HG03095 (cell line): ENCODE measurements around the gene TJP1.
"Not testable (repeated sequence)": the region's sequence is repeated elsewhere in the genome, so short reads cannot be mapped to it uniquely, and the experiment has no call there.

Source experiments
- ATAC-seq: cut with Tn5 transposase; IDR thresholded peaks from one replicate; pipeline ENCODE4 v1.9.1; 2021; ENCODE audit warnings: moderate library complexity; ENCODE audit not compliant: unreplicated experiment

The TJP1 gene

DNA sequence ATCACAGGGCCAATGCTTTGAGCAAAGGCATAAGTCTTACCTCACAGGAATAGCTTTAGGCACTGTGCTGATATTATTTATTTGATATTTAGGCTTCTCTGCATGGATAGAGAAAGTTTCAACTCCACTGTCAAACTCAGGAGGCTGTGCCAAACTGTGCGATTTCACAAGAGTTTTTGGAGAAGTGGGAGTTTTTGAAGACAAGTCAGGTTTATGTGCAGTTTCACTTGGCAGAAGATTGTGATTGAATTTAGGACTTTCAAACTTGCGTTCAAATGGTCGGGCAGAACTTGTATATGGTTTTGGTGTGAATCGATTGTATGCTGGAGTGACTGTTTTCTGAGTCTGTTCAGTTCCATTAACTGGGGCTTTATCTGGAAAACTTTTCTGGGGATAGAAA is 113.7 kb downstream of the TJP1 start:
- ATAC-seq, result no peak

DNA sequence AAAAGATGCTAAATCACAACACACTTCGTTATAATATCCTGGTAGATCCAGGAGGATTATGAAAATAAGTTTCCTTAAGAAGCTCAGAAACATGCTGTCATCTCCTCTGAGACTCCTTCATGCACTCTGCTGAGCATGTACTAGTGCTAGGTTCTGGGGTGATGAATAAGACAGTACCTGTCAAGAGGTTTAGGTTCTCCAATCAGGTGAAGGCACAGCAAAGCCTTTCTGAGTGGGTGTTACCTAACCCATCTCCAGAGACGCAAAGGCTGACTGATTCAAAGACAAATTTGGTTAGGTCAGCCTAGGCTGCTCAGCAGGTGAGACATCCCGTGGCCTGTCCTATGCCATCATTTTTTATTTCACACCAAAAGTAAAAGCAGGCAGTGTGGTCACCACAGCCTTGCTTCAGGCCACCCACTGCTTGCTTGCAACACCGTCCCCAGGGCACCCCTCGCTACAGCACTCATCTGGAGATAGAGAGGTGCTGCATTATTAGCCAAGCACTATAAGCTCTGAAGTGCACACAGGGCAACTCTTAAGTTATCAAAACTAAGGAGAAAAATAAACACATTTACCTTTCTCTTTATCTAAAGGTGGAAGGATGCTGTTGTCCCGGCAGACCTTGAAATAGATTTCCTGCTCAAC is 117.2 kb downstream of the TJP1 start:
- ATAC-seq, result no peak

DNA sequence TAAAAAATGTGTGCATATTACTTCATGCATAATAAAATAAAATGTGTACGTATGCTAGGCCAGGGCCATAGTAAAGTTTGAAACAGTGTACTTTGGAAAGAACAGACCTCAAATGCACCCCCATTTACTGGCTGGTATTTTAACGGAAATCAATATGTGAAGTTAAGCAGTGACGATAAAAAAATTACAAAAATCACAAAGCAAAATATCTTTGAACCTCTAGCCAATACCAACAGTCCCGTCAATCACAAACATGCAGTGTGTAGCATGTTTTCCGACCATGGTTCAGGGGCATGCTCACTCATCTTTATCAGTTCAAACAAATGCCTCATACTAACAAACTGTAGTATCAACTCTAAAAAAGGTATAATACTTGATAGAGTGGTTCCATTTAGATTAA is 121.1 kb downstream of the TJP1 start:
- no peak for ATAC-seq

DNA sequence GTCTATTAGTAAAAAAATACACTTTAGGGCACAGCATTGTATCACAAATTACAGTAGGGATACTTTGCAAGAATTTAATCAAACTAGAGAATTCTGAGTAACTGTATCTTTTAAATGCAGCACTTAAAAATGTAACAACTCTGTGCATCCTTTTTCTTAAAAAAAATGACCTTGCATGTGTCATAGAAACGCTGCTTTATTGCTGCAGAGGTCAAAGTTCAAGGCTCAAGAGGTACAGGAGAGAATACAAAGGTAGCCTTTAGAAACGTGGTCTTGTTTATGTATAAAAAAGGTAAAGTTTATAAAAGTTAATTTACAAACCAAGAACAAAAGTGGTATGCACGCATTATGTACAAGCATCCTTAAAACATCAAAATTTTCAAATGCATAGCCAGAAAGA is 122.0 kb downstream of the TJP1 start:
- no peak for ATAC-seq

DNA sequence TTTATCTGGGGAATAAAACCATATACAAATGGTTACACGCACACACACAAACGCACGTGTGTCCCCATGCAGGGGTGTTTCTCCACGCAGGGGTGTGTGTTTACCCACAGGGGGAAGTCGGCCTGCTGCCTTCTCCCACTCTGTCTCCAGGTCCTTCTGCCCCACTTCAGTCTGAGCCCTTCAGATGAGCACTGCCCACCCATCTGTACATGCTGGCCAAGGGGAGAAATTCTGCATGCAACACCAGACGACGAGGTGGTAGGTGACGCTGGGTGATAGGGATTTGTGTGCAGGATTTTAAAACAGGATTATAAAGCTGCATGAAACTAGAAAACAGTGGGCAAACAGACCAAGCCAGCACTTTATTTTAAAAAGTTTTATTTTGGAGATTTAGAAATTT is 122.5 kb downstream of the TJP1 start:
- ATAC-seq, result no peak

DNA sequence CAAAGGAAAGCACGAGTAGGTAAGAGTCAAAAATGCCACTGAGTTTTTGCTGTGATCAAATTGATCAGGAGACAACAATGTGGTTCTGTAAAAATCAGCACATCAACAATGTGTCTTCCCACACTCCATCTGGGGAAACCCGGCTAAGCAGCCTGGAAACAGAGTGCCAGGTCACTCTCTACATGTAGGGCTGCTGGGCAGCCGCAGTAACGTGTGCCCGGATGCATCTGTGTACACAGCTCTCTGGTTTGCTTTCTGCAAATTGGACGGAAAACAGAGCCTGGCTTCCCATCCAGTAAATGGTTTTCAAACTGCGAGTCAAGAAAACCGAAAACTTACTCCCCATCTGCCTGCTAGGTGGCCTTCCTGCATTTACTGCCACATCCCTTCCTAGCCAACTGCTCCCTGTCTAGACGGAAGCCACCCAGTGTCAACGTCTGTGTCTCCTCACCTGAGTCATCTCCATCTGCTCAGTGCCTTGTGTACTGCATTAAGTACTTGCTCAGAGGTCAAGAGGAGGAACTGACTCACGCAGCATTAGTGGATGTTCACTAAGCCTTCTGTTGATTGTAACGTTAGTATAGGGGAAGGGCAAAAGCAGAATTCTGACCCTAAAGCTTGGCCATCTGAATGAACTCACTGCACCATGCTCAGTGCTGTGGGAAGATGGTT is 124.1 kb downstream of the TJP1 start:
- no peak for ATAC-seq

DNA sequence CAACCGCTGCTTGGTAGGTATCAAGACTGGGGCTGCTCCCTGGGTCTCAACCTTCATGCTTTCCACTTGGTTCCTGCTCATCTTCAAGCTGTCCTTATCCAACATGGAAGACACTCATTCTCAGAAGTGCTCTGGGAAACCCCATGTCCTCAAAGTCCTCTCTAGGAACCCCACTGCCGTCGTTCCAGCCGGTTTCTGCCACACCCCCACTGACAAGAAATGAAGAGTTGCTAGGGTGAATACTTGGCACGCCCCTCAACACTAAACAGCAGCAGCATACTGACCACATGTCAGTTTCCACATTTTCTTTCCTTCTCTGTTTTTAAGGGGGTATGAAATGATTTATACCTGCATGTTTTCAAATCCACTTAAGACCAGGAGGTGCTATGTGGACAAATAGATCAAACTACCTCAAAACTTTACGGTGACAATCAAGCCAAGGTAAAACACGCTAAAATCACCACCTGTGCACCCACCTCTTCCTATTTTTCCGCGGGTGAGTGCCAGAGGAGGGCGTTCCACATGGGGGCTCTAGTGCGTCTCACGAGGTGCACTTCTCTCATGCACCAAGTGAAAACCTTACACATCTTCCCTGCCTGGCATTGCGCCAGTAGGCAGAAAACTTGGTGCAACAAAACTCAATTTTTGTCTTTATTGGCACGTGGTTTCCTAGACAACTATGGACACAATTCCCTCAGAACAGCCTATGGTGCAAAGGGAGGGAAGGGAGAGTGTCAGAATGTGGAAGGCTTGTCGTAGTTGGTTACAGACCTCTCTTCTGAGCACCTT is 125.1 kb downstream of the TJP1 start:
- no peak for ATAC-seq

DNA sequence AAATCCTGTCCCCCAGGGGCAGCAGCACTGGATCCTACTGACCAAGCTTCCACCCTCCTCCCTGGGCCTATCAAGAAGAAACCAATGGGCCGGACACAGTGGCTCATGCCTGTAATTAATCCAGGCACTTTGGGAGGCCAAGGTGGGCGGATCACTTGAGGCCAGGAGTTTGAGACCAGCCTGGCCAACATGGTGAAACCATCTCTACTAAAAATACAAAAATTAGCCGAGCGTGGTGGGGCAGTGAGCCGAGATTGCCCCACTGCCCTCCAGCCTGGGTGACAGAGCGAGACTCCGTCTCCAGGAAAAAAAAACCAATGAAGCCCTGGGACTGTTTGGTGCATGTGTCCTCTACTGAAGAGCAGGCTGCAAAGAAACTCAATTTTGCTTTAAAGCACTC is 125.8 kb downstream of the TJP1 start:
- not testable (repeated sequence) for ATAC-seq

DNA sequence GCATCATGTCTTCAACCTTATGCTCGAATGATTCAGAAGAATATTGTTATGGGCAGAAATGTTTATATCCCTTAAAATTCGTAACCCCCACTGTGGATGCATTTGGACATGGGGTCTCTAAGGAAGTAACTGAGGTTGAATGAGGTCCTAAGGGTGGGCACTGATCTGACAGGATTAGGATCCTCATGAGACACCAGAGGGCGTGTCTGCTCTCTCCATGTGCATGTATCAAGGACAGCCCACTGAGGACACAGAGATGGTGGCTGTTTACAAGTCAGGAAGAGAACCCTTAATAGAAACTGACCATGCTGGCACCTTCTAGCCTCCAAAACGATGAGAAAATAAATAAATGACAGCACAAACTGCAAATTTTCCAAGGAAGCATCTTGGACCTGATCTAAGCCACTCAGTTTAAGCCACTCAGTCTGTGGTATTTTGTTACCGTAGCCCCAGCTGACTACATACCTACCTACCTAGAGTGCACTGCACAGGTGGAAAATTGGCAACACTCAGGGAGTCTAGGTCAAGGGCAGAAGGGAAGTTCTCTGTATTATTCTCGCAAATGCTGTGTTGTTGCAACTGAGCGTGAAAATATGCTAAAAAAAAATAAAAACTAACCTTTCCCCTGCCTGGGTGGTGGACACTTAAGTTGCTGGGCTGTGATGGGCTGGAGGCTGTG is 126.6 kb downstream of the TJP1 start:
- ATAC-seq, result no peak

DNA sequence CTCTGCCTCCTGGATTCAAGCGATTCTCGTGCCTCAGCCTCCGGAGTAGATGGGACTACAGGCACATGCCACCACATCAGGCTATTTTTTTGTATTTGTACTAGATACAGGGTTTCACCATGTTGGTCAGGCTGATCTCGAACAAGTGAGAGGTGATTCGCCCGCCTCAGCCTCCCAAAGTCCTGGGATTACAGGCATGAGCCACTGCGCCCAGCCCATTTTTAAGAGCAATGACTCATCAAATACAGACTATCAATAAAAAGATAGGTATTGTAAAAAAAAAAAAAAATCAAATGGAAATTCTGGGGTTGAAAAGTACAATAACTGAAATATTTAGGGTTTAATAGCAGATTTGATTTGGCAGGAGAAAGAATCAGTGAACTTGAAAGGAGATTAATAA is 129.0 kb downstream of the TJP1 start:
- no peak for ATAC-seq

DNA sequence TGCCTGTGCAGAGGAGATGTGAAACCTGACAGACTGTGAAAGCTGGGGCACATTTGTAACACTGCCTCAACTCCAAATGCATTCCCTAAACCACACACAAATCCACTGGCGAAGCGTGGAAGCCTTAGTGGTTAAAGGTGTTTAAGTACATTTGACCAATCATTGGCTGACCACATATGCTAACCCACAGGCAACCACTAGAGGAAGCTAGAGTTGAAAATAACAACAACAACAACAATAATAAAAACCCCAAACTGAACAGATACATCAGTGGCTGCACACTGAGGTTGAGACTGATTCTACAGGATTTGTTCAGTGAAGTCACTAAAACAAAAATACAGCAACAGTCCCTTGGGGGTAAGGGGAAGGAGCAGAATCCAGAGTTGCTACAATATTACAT is 129.7 kb downstream of the TJP1 start:
- no peak for ATAC-seq

DNA sequence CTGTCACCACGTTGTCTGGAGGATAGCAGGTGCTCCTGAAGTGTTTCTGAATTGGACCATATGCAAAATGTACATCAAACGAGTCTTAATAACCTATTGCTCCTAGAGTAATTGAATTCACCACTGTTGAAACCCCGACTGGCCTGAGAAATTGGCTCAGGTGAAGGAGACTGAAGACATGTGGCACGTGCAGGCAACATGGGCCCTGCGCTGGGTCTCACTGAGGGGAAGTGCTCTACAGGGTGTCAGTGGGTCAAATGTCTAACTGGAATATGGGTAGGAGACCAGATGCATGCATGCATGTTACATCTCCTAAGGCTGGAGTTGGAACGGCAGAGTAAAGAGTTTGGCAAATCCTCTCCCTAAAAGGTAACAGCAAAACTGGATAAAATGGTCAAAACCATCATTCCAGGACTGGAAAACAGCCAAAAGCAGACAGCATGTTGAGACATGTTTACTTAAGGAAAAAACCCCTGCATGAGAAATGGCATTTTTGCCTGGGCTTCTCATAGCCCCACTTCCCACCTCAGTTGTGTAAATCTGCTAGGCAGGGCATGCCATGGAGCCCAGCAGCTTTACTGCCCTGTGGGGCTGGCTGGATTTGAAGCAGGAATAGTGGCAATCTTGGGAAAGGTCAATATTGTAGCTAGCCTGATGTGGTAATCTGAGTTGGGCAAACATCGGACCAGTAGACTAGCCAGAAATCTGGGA is 131.3 kb downstream of the TJP1 start:
- ATAC-seq, result no peak

DNA sequence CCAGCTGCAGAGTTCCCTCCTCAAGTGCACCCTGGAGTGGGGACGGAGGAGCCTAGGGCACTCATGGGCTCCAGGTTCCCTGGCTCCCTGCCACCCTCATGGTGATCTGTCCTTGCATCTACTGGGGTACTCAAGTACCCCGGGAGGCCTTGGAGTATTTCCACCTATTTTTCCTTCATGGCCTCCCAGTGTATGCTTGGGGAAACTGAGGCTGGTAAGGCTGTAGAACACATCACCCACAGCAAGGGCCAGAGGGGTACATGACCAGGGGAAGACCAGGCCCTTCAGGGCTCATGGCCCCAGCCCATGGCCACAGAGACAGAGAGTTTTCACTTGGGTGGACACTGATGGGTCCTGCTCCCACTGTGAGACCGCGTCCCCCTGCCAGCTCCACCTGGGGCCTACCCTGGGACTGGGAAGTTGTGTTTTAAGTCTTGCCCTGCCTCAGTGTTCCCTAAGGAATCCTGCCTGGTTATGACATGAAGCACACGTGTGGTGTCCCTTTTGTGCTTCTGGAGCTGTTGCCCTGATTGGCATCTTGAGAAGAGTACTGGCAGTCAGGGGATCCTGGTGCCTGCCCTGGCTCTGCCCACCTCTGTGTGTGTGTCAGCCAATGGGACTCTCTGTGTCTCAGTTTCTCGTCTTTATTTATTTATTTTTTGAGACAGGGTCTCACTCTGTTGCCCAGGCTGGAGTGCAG is 132.8 kb downstream of the TJP1 start:
- no peak for ATAC-seq

DNA sequence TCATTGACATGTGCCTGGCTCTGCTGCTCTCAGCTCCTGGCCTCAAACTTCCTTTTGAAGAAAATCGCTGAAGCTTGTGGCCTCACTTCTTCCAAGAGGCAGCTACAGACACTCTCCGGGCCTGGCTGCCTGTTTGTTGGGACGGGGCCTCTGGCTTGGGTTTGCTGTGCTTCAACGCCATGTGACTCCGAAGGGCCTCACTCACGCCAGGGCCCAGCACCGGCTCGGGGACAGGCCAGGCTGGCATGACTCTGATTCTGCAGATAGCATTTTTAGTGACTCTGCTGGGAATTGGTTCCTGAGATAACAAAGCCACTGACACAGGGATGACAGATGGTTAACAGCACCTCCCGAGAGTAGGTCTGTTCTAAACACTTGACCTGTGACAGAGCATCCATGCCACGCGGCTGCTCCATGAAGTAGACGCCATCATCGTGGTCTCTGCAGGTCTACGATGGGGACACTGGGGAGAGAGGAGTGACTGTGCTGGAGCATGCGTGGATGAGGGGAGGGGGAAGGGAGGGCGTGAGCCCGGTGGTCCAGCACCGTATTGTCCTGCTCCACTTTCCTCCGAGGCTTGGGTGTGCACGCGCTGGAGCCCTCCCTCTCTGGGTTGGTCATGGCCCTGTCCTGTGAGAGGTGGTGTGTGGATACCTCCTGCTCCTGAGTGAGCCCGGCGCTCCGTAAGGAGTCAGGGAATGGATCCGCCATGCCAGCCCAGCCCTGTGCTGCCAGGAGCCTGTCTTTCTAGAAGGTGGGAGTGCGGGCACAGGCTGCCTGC is 133.6 kb downstream of the TJP1 start:
- ATAC-seq, result no peak

DNA sequence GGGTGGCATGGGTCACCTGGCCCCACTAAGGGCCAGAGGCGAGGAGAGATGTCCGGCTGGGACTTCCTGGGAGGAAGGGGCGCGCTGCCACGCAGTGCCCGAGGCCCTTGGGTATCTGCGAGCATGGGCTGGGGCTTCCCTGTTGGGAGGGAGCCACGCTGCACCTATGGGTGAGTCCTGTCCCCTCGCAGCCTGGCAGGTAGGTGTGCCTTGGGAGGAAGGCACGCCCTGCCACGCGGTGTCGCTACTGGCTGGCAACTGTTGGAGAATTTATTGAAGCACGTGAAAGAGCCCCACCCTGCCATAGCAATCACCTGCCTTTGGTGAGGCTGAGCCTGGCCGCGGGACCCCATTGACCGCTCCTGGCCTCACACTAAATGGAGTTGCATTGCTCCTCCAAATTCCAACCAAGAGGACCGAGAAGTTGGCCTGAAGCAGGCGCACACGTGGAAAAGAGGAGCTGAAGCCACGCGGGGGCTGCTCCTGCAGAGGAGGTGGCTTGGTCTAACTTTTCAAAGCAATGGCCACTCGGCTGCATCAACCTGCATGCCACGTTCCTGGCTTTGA is 134.2 kb downstream of the TJP1 start:
- ATAC-seq, result no peak

DNA sequence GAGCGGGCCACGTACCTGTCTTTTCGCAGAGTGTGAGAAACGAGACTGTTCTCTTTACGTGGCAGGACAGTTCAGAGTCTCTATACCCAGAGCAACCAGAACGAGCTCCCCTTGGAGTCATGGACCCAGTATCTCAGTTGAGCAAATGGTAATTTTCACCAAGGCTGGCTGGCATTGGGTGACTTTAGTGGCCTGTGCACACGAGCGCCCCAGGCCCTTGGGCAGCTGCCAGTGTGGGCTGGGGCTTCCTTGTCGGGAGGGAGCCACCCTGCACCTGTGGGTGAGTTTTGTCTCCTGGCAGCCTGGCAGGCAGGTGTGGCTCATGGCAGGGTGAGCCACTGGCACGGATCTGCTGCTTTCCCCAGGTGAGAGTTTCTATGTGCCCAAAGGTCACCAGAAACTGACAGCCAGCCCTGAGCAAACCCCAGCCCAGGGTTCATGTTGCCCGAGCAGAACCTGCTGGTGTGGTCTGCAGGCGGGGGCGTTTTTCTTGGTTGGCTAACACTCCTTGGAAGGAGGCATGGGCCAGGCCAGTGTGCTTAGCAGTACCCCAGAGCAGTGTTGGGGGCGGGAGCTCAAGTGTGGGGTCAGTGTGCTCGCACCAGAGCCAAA is 135.0 kb downstream of the TJP1 start:
- no peak for ATAC-seq

DNA sequence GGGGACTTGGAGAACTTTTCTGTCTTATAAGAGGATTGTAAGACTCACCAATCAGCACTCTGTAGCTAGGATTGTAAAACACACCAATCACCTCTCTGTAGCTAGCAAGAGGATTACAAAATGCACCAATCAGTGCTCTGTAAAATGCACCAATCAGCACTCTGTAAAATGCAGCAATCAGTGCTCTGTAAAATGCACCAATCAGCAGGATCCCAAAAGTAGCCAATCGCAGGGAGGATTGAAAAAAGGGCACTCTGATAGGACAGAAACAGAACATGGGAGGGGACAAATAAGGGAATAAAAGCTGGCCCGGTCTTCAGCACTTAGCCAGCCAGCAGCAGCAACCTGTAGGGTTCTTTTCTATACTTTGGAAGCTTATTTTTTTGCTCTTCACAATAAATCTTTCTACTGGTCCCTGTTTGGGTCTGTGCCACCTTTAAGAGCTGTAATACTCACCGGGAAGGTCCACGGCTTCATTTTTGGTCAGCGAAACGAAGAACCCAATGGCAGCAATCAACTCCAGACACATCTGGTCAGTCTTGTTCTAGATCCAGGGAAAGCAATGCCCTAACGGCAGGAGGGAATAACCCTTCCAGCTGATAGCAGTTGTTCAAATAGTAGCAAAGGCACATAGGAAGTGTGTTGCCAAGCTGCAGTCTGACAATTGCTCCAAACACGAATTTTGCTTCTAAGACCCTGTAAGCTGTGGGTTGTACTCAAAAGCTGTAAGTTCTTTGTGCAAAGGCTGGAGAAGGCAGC is 135.6 kb downstream of the TJP1 start:
- no peak for ATAC-seq

DNA sequence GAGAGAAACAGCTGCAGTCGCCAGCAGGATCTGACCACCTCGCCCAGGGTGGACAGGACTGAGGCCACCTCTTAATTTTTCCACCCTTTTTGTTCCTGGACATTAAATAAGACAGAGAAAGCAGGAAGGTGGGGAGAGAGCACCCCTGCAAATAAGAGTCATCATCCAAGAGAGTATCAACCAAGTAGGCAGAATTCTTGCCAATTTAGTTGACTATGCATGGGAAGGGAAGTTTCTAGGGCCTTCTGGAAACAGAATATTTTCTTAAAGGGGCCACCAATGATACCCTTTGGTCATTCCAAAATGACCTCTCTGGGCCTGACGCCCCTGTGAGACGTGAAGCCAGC is 136.2 kb downstream of the TJP1 start:
- ATAC-seq, result no peak
